PC-3 (cell line): ENCODE results near the gene RAD21L1.

Source experiments
- CTCF ChIP-seq: fragments of 300-600 bp; sonication (generic); conservative IDR thresholded peaks from 2 replicates; pipeline ENCODE4 v1.5.1; 2017; ENCODE audit warnings: antibody characterized with exemption, low read depth, mild to moderate bottlenecking, low read length
- EZH2 ChIP-seq: fragments of 300-600 bp; sonication (generic); IDR thresholded peaks from one replicate; pipeline ENCODE4 v1.6.1; 2017; ENCODE audit warnings: antibody characterized with exemption, mild to moderate bottlenecking, low read length; ENCODE audit not compliant: unreplicated experiment

- TF ChIP-seq EZH2 (no peak), CTCF (no peak)
Observed at GRCh38 chr20:1296117-1296610, 70.3 kb downstream of the RAD21L1 start.
